H9 (cell line): ENCODE results near the gene NPY4R2. TPM values are rescaled to one million over a fixed set of nuclear protein-coding genes. Genes with fewer than 3 reads are reported as not detected.
"Not testable (repeated sequence)": the region's sequence is repeated elsewhere in the genome, so short reads cannot be mapped to it uniquely, and the experiment has no call there.

Experiments
- DNase-seq: peaks from one replicate; pipeline ENCODE4 v3.0.0-alpha.2; 2017
- H2AFZ ChIP-seq: one replicate; pipeline ENCODE4 v1.6.1; 2013; ENCODE audit warnings: mild to moderate bottlenecking, low read length, control low read depth, moderate library complexity
- H2AK5ac ChIP-seq: 2 replicates; pipeline ENCODE4 v1.6.1; 2013; ENCODE audit warnings: low read length, control low read depth, mixed read lengths; ENCODE audit not compliant: insufficient read length
- H2BK120ac ChIP-seq: one replicate; pipeline ENCODE4 v1.6.1; 2013; ENCODE audit warnings: low read depth, mild to moderate bottlenecking, low read length, control low read depth, inconsistent platforms; ENCODE audit not compliant: poor library complexity, severe bottlenecking
- H2BK12ac ChIP-seq: 2 replicates; pipeline ENCODE4 v1.6.1; 2013; ENCODE audit warnings: low read length, control low read depth, mixed read lengths, low read depth; ENCODE audit not compliant: insufficient read length
- H2BK15ac ChIP-seq: 2 replicates; pipeline ENCODE4 v1.6.1; 2013; ENCODE audit warnings: low read depth, low read length, control low read depth
- H2BK20ac ChIP-seq: one replicate; pipeline ENCODE4 v1.6.1; 2013; ENCODE audit warnings: low read depth, mild to moderate bottlenecking, low read length, control low read depth, inconsistent platforms; ENCODE audit not compliant: poor library complexity, severe bottlenecking
- H2BK5ac ChIP-seq: 2 replicates; pipeline ENCODE4 v1.6.1; 2013; ENCODE audit warnings: low read length, control low read depth, mixed read lengths; ENCODE audit not compliant: insufficient read length
- H3K14ac ChIP-seq: 2 replicates; pipeline ENCODE4 v1.6.1; 2013; ENCODE audit warnings: low read length, control low read depth; ENCODE audit not compliant: insufficient read depth
- H3K18ac ChIP-seq: 2 replicates; pipeline ENCODE4 v1.6.1; 2013; ENCODE audit warnings: low read depth, mild to moderate bottlenecking, mixed read lengths, low read length, control low read depth; ENCODE audit not compliant: insufficient read length
- H3K23ac ChIP-seq: 2 replicates; pipeline ENCODE4 v1.6.1; 2013; ENCODE audit warnings: low read length, control low read depth, mixed read lengths, low read depth; ENCODE audit not compliant: insufficient read length
- H3K23me2 ChIP-seq: 2 replicates; pipeline ENCODE4 v1.6.1; 2013; ENCODE audit warnings: low read depth, mild to moderate bottlenecking, mixed read lengths, low read length, control low read depth; ENCODE audit not compliant: insufficient read length, poor library complexity, severe bottlenecking
- H3K27ac ChIP-seq: 2 replicates; pipeline ENCODE4 v1.5.1; 2013; ENCODE audit warnings: low read length, control low read depth, mixed read lengths, low read depth; ENCODE audit not compliant: insufficient read length
- H3K27me3 ChIP-seq: 2 replicates; pipeline ENCODE4 v1.6.1; 2013; ENCODE audit warnings: low read length, control low read depth, inconsistent platforms; ENCODE audit not compliant: insufficient read depth
- H3K4ac ChIP-seq: 2 replicates; pipeline ENCODE4 v1.6.1; 2013; ENCODE audit warnings: low read depth, mild to moderate bottlenecking, control low read depth, inconsistent platforms, low read length, moderate library complexity
- H3K4me1 ChIP-seq: 2 replicates; pipeline ENCODE4 v1.6.1; 2013; ENCODE audit warnings: low read length, control low read depth, inconsistent platforms; ENCODE audit not compliant: insufficient read depth
- H3K4me2 ChIP-seq: 2 replicates; pipeline ENCODE4 v1.6.1; 2013; ENCODE audit warnings: low read length, control low read depth, mixed read lengths; ENCODE audit not compliant: insufficient read length, insufficient read depth
- H3K56ac ChIP-seq: 2 replicates; pipeline ENCODE4 v1.6.1; 2013; ENCODE audit warnings: low read depth, mild to moderate bottlenecking, mixed read lengths, low read length, control low read depth; ENCODE audit not compliant: insufficient read length
- H3K79me1 ChIP-seq: 2 replicates; pipeline ENCODE4 v1.6.1; 2013; ENCODE audit warnings: low read depth, mild to moderate bottlenecking, moderate library complexity, low read length, control low read depth, inconsistent platforms; ENCODE audit not compliant: insufficient read depth, poor library complexity, severe bottlenecking
- H3K79me2 ChIP-seq: 2 replicates; pipeline ENCODE4 v1.6.1; 2013; ENCODE audit warnings: low read length, control low read depth, inconsistent platforms; ENCODE audit not compliant: insufficient read depth
- H3K9ac ChIP-seq: 2 replicates; pipeline ENCODE4 v1.6.1; 2013; ENCODE audit warnings: low read length, control low read depth, mixed read lengths; ENCODE audit not compliant: insufficient read length; ENCODE audit errors: extremely low read depth
- H3K9me3 ChIP-seq: one replicate; pipeline ENCODE4 v1.6.1; 2013; ENCODE audit warnings: low read depth, low read length, inconsistent platforms; ENCODE audit not compliant: control insufficient read depth
- H3T11ph ChIP-seq: one replicate; pipeline ENCODE4 v1.6.1; 2013; ENCODE audit warnings: mild to moderate bottlenecking, low read length, control low read depth, inconsistent platforms
- H4K20me1 ChIP-seq: one replicate; pipeline ENCODE4 v1.6.1; 2013; ENCODE audit not compliant: control insufficient read depth, insufficient read length, insufficient read depth
- H4K5ac ChIP-seq: 2 replicates; pipeline ENCODE4 v1.6.1; 2013; ENCODE audit warnings: low read depth, mild to moderate bottlenecking, mixed read lengths, low read length, control low read depth; ENCODE audit not compliant: insufficient read length
- H4K8ac ChIP-seq: replicated peaks from 2 replicates; pipeline ENCODE4 v1.6.1; 2013; ENCODE audit warnings: low read length, control low read depth, mixed read lengths, low read depth; ENCODE audit not compliant: insufficient read length
- H4K91ac ChIP-seq: 2 replicates; pipeline ENCODE4 v1.6.1; 2013; ENCODE audit warnings: low read depth, mild to moderate bottlenecking, moderate library complexity, mixed read lengths, low read length, control low read depth; ENCODE audit not compliant: insufficient read length
- H3K27ac Mint-ChIP-seq, 3 experiments: 2 replicates in 2 of 3; 3 replicates in 1 of 3; pipeline ENCODE4 v1.8.0; 2020 to 2021; ENCODE audit warnings: mixed read lengths in 3 of 3, mild to moderate bottlenecking in 1 of 3, moderate library complexity in 1 of 3
- H3K27me3 Mint-ChIP-seq: 2 replicates; pipeline ENCODE4 v1.8.0; 2021; ENCODE audit warnings: low read depth, mild to moderate bottlenecking, moderate library complexity, mixed read lengths
- H3K36me3 Mint-ChIP-seq, 3 experiments: 2 replicates in 2 of 3; 3 replicates in 1 of 3; pipeline ENCODE4 v1.8.0; 2020 to 2021; ENCODE audit warnings: low read depth in 3 of 3, mixed read lengths in 3 of 3; ENCODE audit not compliant: insufficient read depth in 1 of 3
- H3K4me1 Mint-ChIP-seq, 2 experiments: 2 replicates each; pipeline ENCODE4 v1.8.0; 2020; ENCODE audit warnings: mixed read lengths in 2 of 2
- H3K4me3 Mint-ChIP-seq, 2 experiments: 2 replicates in 1 of 2; 3 replicates in 1 of 2; pipeline ENCODE4 v1.8.0; 2020 to 2021; ENCODE audit warnings: mild to moderate bottlenecking in 2 of 2, mixed read lengths in 2 of 2, moderate library complexity in 1 of 2
- H3K9me3 Mint-ChIP-seq, 2 experiments: 2 replicates in 1 of 2; 3 replicates in 1 of 2; pipeline ENCODE4 v1.8.0; 2020; ENCODE audit warnings: mild to moderate bottlenecking in 2 of 2, mixed read lengths in 2 of 2, moderate library complexity in 1 of 2
- WGBS: extraction: QIAGEN DNeasy Blood & Tissue Kit; methylation state at CpG from one replicate; pipeline ENCODE4 v1.1.7; 2013; ENCODE audit warnings: missing lambda C conversion rate, low lambda C conversion rate, mixed read lengths; ENCODE audit not compliant: insufficient read length; ENCODE audit errors: extremely low coverage; 5-methylcytosine and 5-hydroxymethylcytosine counted together
- total RNA-seq: library from RNA; stranded (reverse); gene quantifications from 2 replicates; pipeline ENCODE4 v1.2.1, GENCODE V29; 2021

Gene NPY4R2
- total RNA-seq, 1 experiment from 2014 or later: 0.13 TPM

- H3K27ac ChIP-seq, H3K56ac ChIP-seq, H3K27me3 ChIP-seq, H3K4ac ChIP-seq, H3K18ac ChIP-seq, H4K5ac ChIP-seq, H2BK120ac ChIP-seq, H3K4me1 Mint-ChIP-seq, H3K23ac ChIP-seq, H3K9ac ChIP-seq, H2BK20ac ChIP-seq, H4K91ac ChIP-seq, H3T11ph ChIP-seq, H3K4me2 ChIP-seq, H4K20me1 ChIP-seq, H3K27me3 Mint-ChIP-seq, H2BK5ac ChIP-seq, H2AK5ac ChIP-seq, H3K14ac ChIP-seq, H3K79me1 ChIP-seq, H3K9me3 Mint-ChIP-seq, DNase-seq, H3K27ac Mint-ChIP-seq, H2BK15ac ChIP-seq, H2BK12ac ChIP-seq, H3K36me3 Mint-ChIP-seq, H3K4me3 Mint-ChIP-seq, H2AFZ ChIP-seq, H3K9me3 ChIP-seq, H3K23me2 ChIP-seq, H4K8ac ChIP-seq, H3K79me2 ChIP-seq, H3K4me1 ChIP-seq: not testable (repeated sequence)
- WGBS: no CpG with 5 or more reads among the region's 5 CpGs
Measured at GRCh38 chr10:47971598-47971997, 53.1 kb downstream of the NPY4R2 start.

- H2BK5ac ChIP-seq, H3K79me2 ChIP-seq, H4K20me1 ChIP-seq, H4K8ac ChIP-seq, H3K9ac ChIP-seq, H4K91ac ChIP-seq, H3K27me3 Mint-ChIP-seq, H2BK12ac ChIP-seq, H3K4me3 Mint-ChIP-seq, H3K27me3 ChIP-seq, DNase-seq, H3K79me1 ChIP-seq, H3K9me3 Mint-ChIP-seq, H3K4me2 ChIP-seq, H3K27ac Mint-ChIP-seq, H4K5ac ChIP-seq, H3K4me1 Mint-ChIP-seq, H2BK20ac ChIP-seq, H3K4ac ChIP-seq, H3K14ac ChIP-seq, H2BK15ac ChIP-seq, H3K9me3 ChIP-seq, H3K23me2 ChIP-seq, H2AFZ ChIP-seq, H3K36me3 Mint-ChIP-seq, H3K23ac ChIP-seq, H3K18ac ChIP-seq, H2BK120ac ChIP-seq, H3K56ac ChIP-seq, H3K27ac ChIP-seq, H3K4me1 ChIP-seq, H2AK5ac ChIP-seq, H3T11ph ChIP-seq: not testable (repeated sequence)
- no CpG with 5 or more reads among the region's 2 CpGs for WGBS
Measured at GRCh38 chr10:47972077-47972476, 53.6 kb downstream of the NPY4R2 start.

Other genes starting within 250 kb of the NPY4R2 start
- 0.24 TPM in 1 of 2 replicates, not detected in the other for gene SYT15B, start 155.1 kb upstream of the NPY4R2 start, total RNA-seq
- gene FAM25C, start 81.1 kb downstream of the NPY4R2 start, total RNA-seq: not detected in 2 replicates